Lung (tissue), 11 donors: ENCODE measurements around the gene CCR5AS.

Experiments
- ATAC-seq: fragments of 200-7000 bp; cut with Tn5 transposase; one replicate; pipeline ENCODE4 v1.9.1; 2020; ENCODE audit warnings: moderate number of reproducible peaks; ENCODE audit not compliant: insufficient read depth, low FRiP score
- DNase-seq, 3 donors: peaks; one replicate each; pipeline ENCODE4 v3.0.0-alpha.2; 2013 to 2017
- H3K27ac ChIP-seq, 2 donors: one replicate each; pipeline ENCODE4 v1.5.1; 2013; ENCODE audit warnings: mild to moderate bottlenecking in 2 of 2, moderate library complexity in 2 of 2, control low read depth in 1 of 2, inconsistent platforms in 1 of 2, low read depth in 1 of 2, low read length in 1 of 2
- H3K27me3 ChIP-seq, 3 donors: one replicate each; pipeline ENCODE4 v1.5.1; 2013; ENCODE audit warnings: low read length in 2 of 3; ENCODE audit not compliant: control insufficient read depth in 3 of 3, insufficient read depth in 3 of 3
- H3K36me3 ChIP-seq, 4 donors: one replicate each; pipeline ENCODE4 v1.5.1; 2013; ENCODE audit warnings: low read length in 4 of 4, mild to moderate bottlenecking in 1 of 4, moderate library complexity in 1 of 4; ENCODE audit not compliant: control insufficient read depth in 4 of 4, insufficient read depth in 4 of 4
- H3K4me1 ChIP-seq, 5 donors: one replicate each; pipeline ENCODE4 v1.5.1; 2013; ENCODE audit warnings: low read length in 5 of 5, mild to moderate bottlenecking in 2 of 5, moderate library complexity in 1 of 5; ENCODE audit not compliant: control insufficient read depth in 5 of 5, insufficient read depth in 5 of 5
- H3K4me3 ChIP-seq: one replicate; pipeline ENCODE4 v1.5.1; 2013; ENCODE audit warnings: mild to moderate bottlenecking, control low read depth, moderate library complexity
- H3K9ac ChIP-seq, 2 donors: one replicate each; pipeline ENCODE4 v1.5.1; 2013; ENCODE audit warnings: low read length in 2 of 2, control low read depth in 1 of 2; ENCODE audit not compliant: insufficient read depth in 1 of 2
- H3K9me3 ChIP-seq, 4 donors: one replicate each; pipeline ENCODE4 v1.5.1; 2013; ENCODE audit warnings: low read length in 3 of 4, mild to moderate bottlenecking in 1 of 4, moderate library complexity in 1 of 4; ENCODE audit not compliant: control insufficient read depth in 4 of 4, insufficient read depth in 3 of 4
- CTCF ChIP-seq: IDR thresholded peaks from 2 replicates; pipeline ENCODE4 v1.5.1; 2012; ENCODE audit warnings: mild to moderate bottlenecking; ENCODE audit errors: control extremely low read depth, extremely low read depth
- WGBS, 2 donors: extraction: QIAGEN DNeasy Blood & Tissue Kit; methylation state at CpG; one replicate each; pipeline ENCODE4 v1.1.7; 2013; 5-methylcytosine and 5-hydroxymethylcytosine counted together
- donor health status: control.
- donor health status: control.
- donor health status: Bipolar disorder and iron deficiency.
- donor health status: healthy.
- donor health status: DM: yes; HTN: yes; CAD: no.

CCR5AS gene

GRCh38 chr3:46349484-46350261, 57.2 kb downstream of the CCR5AS start:
- ATAC-seq (no peak), DNase-seq (no peak)
- Histone ChIP-seq H3K27ac (no peak overlapping the region), H3K36me3 (no peaks in the 10 kb centered on the region), H3K9me3 (peaks cover 0 to 3% (median 0%) of the 10 kb centered on the region in 4 donors), H3K27me3 (peaks cover 0 to 9% (median 0%) of the 10 kb centered on the region in 3 donors), H3K4me3 (no peak overlapping the region), H3K4me1 (peaks cover 0 to 3% (median 0%) of the 10 kb centered on the region in 5 donors), H3K9ac (no peak overlapping the region)
- 26 to 55% methylated on average over 2 of the region's 2 CpGs for WGBS, 2 donors
- no peak for TF ChIP-seq CTCF

GRCh38 chr3:46348823-46349482, 57.9 kb downstream of the CCR5AS start:
- Histone ChIP-seq H3K4me3 (no peak overlapping the region), H3K9ac (no peak overlapping the region), H3K27ac (no peak overlapping the region), H3K9me3 (peaks cover 0 to 3% (median 0%) of the 10 kb centered on the region in 4 donors), H3K36me3 (no peaks in the 10 kb centered on the region), H3K4me1 (no peaks in the 10 kb centered on the region), H3K27me3 (peaks cover 0 to 9% (median 0%) of the 10 kb centered on the region in 3 donors)
- ATAC-seq (no peak), DNase-seq (no peak)
- 74 to 83% methylated on average over 3 of the region's 3 CpGs for WGBS, 2 donors
- no peak for TF ChIP-seq CTCF

- WGBS, 2 donors: 88 to 94% methylated on average over 4 of the region's 4 CpGs
- no peak overlapping the region for H3K9ac ChIP-seq
- no peak for TF ChIP-seq CTCF
- DNase-seq (no peak), ATAC-seq (no peak)
- no peak overlapping the region for H3K27ac ChIP-seq
- peaks cover 0 to 3% (median 0%) of the 10 kb centered on the region in 4 donors for H3K9me3 ChIP-seq
- H3K36me3 ChIP-seq: no peaks in the 10 kb centered on the region
- no peak overlapping the region for H3K4me3 ChIP-seq
- H3K27me3 ChIP-seq: peaks cover 0 to 3% (median 0%) of the 10 kb centered on the region in 3 donors
- no peaks in the 10 kb centered on the region for H3K4me1 ChIP-seq
Measured at GRCh38 chr3:46344476-46344875, 62.4 kb downstream of the CCR5AS start.
